HG02763 (cell line): ENCODE measurements around the gene ARRB1.

Experiments used
- ATAC-seq: cut with Tn5 transposase; IDR thresholded peaks from one replicate; pipeline ENCODE4 v1.9.1; 2021; ENCODE audit warnings: mild to moderate bottlenecking, moderate library complexity; ENCODE audit not compliant: unreplicated experiment

ARRB1 gene

DNA sequence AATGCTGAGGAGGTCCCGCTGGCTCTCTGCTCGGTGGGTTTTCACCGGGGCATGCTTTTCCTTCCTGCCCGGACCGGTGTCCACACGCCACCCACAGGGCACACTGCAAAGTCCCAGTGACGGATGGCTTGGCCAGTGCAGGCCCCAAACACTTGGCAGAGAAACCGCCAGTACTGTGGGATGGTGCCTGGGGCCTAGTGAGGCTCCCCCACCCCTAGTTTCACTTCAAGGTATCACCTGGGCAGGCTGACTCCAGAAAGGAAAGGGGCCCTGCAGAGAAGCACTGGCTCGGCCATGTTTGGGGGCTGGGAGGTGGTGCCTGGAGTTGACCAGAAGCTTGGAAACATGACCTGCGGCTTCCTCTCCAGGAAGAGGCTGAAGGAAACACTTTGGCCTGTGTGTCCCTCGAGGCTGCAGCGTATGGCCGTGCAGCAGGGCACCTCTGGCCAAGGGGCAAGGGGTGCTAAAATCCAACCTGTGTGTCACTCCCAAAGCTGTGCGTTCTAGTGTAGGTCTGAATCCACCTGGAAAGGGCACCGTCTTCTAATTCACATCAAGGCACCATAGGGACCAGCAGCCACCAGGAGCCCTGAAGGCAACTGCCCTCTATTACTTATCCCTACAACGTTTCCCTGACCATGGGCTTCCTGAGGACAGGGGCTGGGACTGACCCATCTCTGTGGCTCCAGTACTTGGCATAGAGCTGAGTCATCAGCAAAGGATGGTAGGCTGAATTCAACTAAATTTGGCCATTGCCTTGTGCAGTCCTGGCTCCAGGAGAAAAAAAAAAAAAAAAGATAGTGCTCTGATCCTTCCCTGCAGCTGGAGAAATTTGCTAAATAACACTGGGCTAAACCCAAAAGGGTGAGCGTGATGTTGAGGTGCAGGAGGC, 88.3 kb downstream of the ARRB1 start:
- no peak for ATAC-seq

DNA sequence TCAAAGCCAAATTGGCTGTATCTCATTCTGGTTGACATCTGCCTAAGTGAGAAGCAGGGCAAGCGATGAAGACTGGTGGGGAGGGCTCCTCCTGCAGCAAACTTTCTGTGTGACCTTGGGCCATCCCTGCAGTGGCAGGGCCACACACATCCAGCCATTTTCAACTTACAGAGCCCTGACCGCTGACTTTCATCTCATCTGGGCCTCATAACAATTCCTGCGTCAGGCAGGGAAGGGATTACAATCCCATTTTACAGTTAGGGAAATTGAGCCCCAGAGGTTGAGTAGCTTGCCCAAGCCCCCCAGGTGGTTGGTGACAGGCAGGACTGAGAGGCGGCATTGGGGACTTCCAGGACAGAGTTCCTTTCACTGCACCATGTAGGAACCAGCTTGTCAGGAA, 89.0 kb downstream of the ARRB1 start:
- no peak for ATAC-seq

- ATAC-seq = no peak
Observed at GRCh38 chr11:75261902-75262361, 89.5 kb downstream of the ARRB1 start.

DNA sequence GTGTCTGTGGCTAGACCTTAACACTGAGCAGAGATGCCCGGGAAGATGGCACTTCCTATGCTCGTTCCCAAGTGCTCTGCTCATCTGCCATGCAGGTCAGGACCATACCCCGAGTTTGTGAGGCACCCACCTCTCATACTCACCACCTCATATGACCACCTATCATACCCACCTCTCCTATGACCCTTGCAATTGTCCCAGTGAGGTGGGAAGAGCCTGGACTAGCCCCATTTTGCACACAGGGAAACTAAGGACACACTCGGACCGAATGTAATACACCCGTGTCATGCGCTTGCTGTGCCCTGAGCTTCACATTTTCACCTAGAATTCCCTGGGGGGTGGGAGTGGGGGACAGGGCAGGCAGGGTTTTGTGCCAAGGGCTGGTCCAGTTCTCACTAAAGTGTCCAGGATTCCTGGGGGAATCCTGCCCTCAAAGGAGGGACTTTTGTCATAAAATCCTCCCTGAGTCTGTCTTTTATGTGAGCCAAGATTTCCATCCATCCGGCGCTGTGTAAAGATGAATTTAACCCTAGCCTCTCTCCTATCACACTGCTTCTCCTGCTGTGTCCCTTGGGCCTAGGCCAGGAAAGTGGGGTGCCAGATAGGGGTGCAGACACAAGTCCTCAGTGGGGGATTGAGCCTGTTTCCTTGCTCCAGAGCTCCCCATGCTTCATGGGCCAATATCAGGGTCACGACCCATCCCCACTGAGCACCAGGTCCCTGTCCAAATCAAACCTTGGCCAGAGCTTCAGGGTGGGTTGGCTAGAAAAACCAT, 90.9 kb downstream of the ARRB1 start:
- no peak for ATAC-seq

GRCh38 chr11:75254326-75254725, 97.1 kb downstream of the ARRB1 start:
- no peak for ATAC-seq

GRCh38 chr11:75249704-75250103, 101.8 kb downstream of the ARRB1 start:
- ATAC-seq = no peak

GRCh38 chr11:75248924-75249256, 102.6 kb downstream of the ARRB1 start:
- ATAC-seq = no peak

DNA sequence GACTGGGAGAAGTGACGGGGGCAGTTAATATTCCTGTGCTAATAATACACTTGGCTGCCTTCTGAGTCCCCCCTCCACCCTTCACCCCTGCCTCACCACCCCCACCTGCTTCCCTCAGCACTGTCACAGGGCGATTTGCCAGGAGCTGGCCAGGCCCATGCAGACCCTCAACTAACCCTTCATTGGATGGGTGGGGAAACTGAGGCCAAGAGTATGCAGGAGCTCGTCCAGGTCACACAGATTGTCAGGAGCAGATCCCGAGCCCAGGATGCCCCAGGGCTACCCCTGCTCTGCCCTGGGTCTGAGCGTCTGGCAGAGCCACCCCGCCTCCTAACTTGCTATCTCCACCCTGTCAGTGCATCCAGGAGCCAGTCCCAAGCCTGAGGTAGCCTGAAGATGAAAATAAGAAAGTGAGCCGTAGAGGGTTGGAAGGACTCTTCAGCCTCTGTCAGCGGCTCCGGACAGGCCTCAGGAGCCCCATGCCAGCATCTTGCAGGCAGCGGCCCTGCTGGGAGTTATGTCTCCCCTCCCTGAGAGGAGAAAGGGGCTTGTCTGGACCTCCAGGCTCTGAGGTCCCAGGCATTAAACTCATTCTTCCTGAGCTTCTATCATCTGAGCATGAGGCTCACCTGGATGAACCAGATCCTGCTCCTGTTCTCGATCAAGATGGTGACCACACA, 104.7 kb downstream of the ARRB1 start:
- no peak for ATAC-seq

DNA sequence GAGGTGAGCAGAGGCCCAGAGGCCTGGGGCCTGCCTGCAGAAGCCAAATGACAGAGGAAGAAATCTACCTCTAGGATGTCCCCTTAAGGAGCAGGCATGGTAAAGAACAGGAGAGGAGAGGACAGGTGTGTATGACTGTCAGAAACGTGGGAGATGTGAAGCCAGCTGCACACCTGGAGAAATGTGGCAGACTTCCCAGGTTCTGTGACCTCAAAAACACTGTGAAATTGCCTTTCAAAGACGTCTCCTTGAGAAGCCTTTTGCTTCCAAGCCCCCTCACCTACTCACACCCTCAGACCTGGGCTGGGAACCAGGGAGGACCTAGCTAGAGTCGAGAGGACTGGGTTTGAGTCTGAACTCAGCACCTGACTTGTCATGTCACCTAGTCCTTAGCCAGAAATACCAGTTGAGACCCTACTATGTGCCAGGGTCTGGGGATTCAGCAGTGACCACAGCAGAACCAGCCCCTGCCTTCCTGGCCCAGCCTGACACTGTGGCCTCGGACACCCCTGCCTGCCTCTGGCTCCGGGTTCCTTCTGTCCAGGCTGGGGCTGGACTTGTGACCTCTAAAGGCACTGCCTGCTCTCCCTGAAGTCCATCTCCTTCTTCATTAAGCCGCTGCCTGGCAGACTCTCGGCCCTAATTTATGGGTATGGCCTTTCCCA, 105.3 kb downstream of the ARRB1 start:
- no peak for ATAC-seq

DNA sequence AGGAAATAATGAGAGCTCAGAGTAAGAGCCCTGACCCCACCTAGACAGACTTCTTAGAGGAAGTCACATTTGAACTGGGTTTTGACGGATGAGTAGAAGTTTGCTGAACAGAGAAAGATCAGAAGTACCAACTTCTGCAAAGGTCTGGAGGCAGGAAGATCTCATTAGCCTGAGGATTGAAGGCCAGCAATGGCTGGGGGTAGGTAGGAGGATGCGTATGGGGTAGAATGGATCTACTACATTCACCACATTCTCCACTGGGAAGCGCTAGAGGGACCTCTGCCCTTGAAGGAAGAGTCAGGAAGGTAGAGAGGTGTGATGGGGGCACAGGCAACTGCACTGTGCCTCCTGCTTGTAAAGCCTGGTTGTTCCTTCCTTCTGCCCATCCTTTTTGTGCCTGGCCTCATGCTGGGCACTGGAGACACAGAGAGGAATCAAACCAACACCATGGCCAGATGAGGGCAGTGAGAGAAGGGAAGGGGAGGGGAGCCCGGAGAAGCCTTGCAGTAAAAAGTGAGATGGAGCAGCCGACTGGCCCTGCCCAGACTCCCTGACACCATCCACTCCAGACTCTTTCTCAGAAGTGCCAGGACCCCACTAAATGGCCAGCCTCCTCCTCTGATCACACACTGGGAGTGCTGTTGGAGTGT, 106.0 kb downstream of the ARRB1 start:
- no peak for ATAC-seq

- ATAC-seq = no peak
Observed at GRCh38 chr11:75244052-75244814, 107.2 kb downstream of the ARRB1 start.

DNA sequence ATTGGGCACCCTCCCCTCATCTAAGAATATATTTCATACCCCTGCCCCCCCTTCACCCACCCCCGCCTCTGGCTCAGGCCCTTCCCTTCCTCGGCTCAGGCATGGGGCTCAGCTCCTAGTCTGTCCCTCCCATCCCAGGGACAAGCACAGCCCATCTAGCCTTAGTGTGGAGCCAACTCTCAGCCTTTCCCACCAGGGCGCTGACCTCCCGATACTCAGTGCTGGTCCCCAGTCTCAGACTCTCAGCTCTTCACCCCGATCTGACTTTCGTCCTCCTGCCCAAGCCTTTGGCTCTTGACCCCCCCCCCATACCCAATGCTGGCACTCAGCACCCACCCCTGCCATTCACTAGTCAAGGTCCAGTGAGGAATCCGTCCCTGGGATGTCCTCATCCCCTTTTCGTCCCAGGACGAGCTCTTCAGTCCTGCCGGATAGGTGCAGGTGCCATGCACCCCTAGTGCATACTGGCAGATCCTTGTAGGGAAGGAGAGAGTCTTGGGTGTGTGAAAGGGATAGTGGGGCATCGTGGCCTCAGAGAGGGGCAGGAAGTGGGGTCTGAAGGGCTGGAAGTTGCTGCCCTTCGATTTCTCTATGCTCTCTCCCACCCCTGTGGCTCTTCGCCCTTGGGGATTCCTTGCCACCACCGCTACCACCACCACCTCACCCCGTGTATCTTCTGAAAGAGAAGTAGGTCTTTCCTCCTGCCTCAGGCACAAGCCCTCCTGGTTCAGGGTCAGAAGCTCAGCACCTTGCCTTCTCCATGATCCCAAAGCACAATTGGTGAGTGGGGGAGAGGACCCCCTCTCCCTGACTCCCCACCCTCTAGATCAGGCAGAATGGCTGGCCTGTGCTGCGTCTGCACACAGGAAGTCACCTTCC, 108.5 kb downstream of the ARRB1 start:
- no peak for ATAC-seq

GRCh38 chr11:75241906-75242644, 109.4 kb downstream of the ARRB1 start:
- ATAC-seq = no peak

- peak; percentile 78 for ATAC-seq
Observed at GRCh38 chr11:75241036-75241905, 110.2 kb downstream of the ARRB1 start.

DNA sequence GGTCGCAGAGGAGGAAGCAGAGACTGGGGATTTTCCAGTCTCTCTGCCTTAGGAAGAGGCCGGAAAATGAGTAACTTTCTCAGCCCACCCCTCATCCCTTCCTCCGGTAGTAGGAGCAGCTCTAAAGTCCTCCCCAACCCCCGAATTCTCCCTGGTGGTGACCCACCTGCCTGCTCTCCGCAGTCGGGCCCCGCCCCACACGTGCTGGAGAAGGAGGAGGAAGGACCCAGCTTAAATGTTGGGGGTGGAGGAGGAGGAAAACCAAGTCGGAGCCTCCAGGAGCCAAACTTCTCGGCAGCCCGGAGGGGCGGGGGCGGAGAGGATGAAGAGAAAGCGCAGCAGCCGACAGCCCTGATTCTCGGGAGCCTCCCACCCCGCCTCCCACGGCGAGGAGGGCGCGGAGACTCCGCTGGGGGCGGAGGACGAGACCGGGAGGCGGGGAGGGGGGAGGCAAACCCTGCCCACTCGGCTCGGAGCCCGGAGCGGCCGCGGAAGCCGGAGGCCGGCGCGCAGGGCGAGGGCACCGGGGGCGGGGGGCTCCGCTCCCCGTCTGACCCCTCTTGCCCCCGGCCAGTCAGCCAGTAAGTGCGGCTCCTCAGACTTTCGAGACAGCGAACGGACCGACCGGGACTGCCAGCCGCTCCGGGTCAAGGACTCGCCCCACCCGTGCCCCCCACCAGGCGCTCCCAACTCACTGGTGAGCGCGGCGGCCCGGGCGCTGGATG, 111.0 kb downstream of the ARRB1 start, which contains the start of gene TPBGL:
TPBGL (plus strand) TSS at position 464 of the 725 bp plus-strand sequence. CDS start 276 bp downstream, outside the sequence.
- no peak for ATAC-seq

GRCh38 chr11:75239531-75240290, 111.8 kb downstream of the ARRB1 start:
- ATAC-seq = no peak
